Esophagus (tissue), 2 donors: ENCODE measurements around the gene GNAI1. TPM values are rescaled to one million over a fixed set of nuclear protein-coding genes. Genes with fewer than 3 reads are reported as not detected.
A peak's percentile ranks its signal among the peaks of the same experiment; 100 is the strongest.

Experiments used
- H3K27ac ChIP-seq, 2 donors: one replicate each; pipeline ENCODE4 v1.5.1; 2013; ENCODE audit warnings: low read depth in 2 of 2, mild to moderate bottlenecking in 2 of 2, inconsistent platforms in 1 of 2, low read length in 1 of 2, moderate library complexity in 1 of 2
- H3K27me3 ChIP-seq, 2 donors: one replicate each; pipeline ENCODE4 v1.6.1; 2013; ENCODE audit warnings: low read length in 2 of 2, control low read depth in 1 of 2, mild to moderate bottlenecking in 1 of 2; ENCODE audit not compliant: insufficient read depth in 2 of 2, control insufficient read depth in 1 of 2
- H3K36me3 ChIP-seq, 2 donors: one replicate each; pipeline ENCODE4 v1.6.1; 2013; ENCODE audit warnings: low read length in 1 of 2; ENCODE audit not compliant: control insufficient read depth in 2 of 2, insufficient read depth in 2 of 2
- H3K4me1 ChIP-seq, 2 donors: one replicate each; pipeline ENCODE4 v1.6.1; 2013; ENCODE audit warnings: low read length in 1 of 2; ENCODE audit not compliant: control insufficient read depth in 2 of 2, insufficient read depth in 2 of 2
- H3K4me3 ChIP-seq, 2 donors: one replicate each; pipeline ENCODE4 v1.5.1; 2013; ENCODE audit warnings: low read length in 2 of 2, mild to moderate bottlenecking in 2 of 2, low read depth in 1 of 2, moderate library complexity in 1 of 2
- H3K9me3 ChIP-seq, 2 donors: one replicate each; pipeline ENCODE4 v1.6.1; 2013; ENCODE audit warnings: mild to moderate bottlenecking in 2 of 2, low read depth in 1 of 2, low read length in 1 of 2, moderate library complexity in 1 of 2; ENCODE audit not compliant: control insufficient read depth in 2 of 2, insufficient read depth in 1 of 2
- WGBS, 2 donors: extraction: QIAGEN DNeasy Blood & Tissue Kit; methylation state at CpG; one replicate each; pipeline ENCODE4 v1.1.7; 2013; 5-methylcytosine and 5-hydroxymethylcytosine counted together
- polyA plus RNA-seq, 2 donors: library from polyadenylated mRNA; stranded (reverse); fragments of 200-250 nt; gene quantifications; one replicate each; pipeline ENCODE4 v1.2.3, GENCODE V29; 2013
- donor health status: healthy with polysubstance abuse.
- donor health status: Bipolar disorder and iron deficiency.

Gene GNAI1
- polyA plus RNA-seq, 2 donors, result 6.2 to 18.8 TPM

- Histone ChIP-seq H3K36me3 (no peaks in the 10 kb centered on the region), H3K4me3 (no peak overlapping the region), H3K4me1 (no peaks in the 10 kb centered on the region), H3K27ac (no peak overlapping the region), H3K9me3 (no peaks in the 10 kb centered on the region), H3K27me3 (no peaks in the 10 kb centered on the region)
- 53 to 60% methylated on average over 3 of the region's 3 CpGs for WGBS, 2 donors
These were observed 48.1 kb downstream of the GNAI1 start for GRCh38 chr7:80182630-80183276.

- Histone ChIP-seq H3K36me3 (no peaks in the 10 kb centered on the region), H3K27ac (no peak overlapping the region), H3K27me3 (no peaks in the 10 kb centered on the region), H3K4me1 (no peaks in the 10 kb centered on the region), H3K9me3 (no peaks in the 10 kb centered on the region), H3K4me3 (no peak overlapping the region)
These were observed 48.7 kb downstream of the GNAI1 start for GRCh38 chr7:80183351-80183750.

- 88 to 89% methylated on average over 15 of the region's 15 CpGs for WGBS, 2 donors
- Histone ChIP-seq H3K27me3 (no peaks in the 10 kb centered on the region), H3K36me3 (no peaks in the 10 kb centered on the region), H3K27ac (no peak overlapping the region), H3K4me3 (no peak overlapping the region), H3K9me3 (no peaks in the 10 kb centered on the region), H3K4me1 (no peaks in the 10 kb centered on the region)
These were observed 49.5 kb downstream of the GNAI1 start for GRCh38 chr7:80183900-80184685.

GRCh38 chr7:80184693-80185092 is 50.1 kb downstream of the GNAI1 start:
- Histone ChIP-seq H3K9me3 (no peaks in the 10 kb centered on the region), H3K36me3 (no peaks in the 10 kb centered on the region), H3K27me3 (no peaks in the 10 kb centered on the region), H3K4me1 (no peaks in the 10 kb centered on the region), H3K4me3 (no peak overlapping the region), H3K27ac (no peak overlapping the region)
- 69 to 70% methylated on average over 4 of the region's 4 CpGs for WGBS, 2 donors

- WGBS, 2 donors, result 79% methylated on average over 7 of the region's 7 CpGs
- no peaks in the 10 kb centered on the region for H3K36me3 ChIP-seq
- H3K4me3 ChIP-seq, result no peak overlapping the region
- no peaks in the 10 kb centered on the region for H3K4me1 ChIP-seq
- no peaks in the 10 kb centered on the region for H3K9me3 ChIP-seq
- no peak overlapping the region for H3K27ac ChIP-seq
- no peaks in the 10 kb centered on the region for H3K27me3 ChIP-seq
These were observed 50.9 kb downstream of the GNAI1 start for GRCh38 chr7:80185571-80185970.

GRCh38 chr7:80186721-80187120 is 52.1 kb downstream of the GNAI1 start:
- no peaks in the 10 kb centered on the region for H3K4me1 ChIP-seq
- H3K36me3 ChIP-seq, result no peaks in the 10 kb centered on the region
- H3K27me3 ChIP-seq, result no peaks in the 10 kb centered on the region
- no peak overlapping the region for H3K4me3 ChIP-seq
- H3K27ac ChIP-seq, result peak overlapping the region in 1 of 2 donors; percentile 4
- H3K9me3 ChIP-seq, result no peaks in the 10 kb centered on the region

GRCh38 chr7:80187279-80187678 is 52.6 kb downstream of the GNAI1 start:
- Histone ChIP-seq H3K27ac (no peak overlapping the region), H3K27me3 (no peaks in the 10 kb centered on the region), H3K4me1 (no peaks in the 10 kb centered on the region), H3K4me3 (no peak overlapping the region), H3K36me3 (no peaks in the 10 kb centered on the region), H3K9me3 (no peaks in the 10 kb centered on the region)
- 46 to 57% methylated on average over 1 of the region's 1 CpG for WGBS, 2 donors

GRCh38 chr7:80187727-80188126 is 53.1 kb downstream of the GNAI1 start:
- no peaks in the 10 kb centered on the region for H3K9me3 ChIP-seq
- H3K27me3 ChIP-seq, result no peaks in the 10 kb centered on the region
- no peaks in the 10 kb centered on the region for H3K4me1 ChIP-seq
- H3K27ac ChIP-seq, result no peak overlapping the region
- no peaks in the 10 kb centered on the region for H3K36me3 ChIP-seq
- H3K4me3 ChIP-seq, result no peak overlapping the region

GRCh38 chr7:80189638-80190037 is 55.0 kb downstream of the GNAI1 start:
- no peaks in the 10 kb centered on the region for H3K27me3 ChIP-seq
- no peaks in the 10 kb centered on the region for H3K4me1 ChIP-seq
- H3K9me3 ChIP-seq, result no peaks in the 10 kb centered on the region
- H3K27ac ChIP-seq, result no peak overlapping the region
- 58 to 59% methylated on average over 4 of the region's 4 CpGs for WGBS, 2 donors
- H3K36me3 ChIP-seq, result no peaks in the 10 kb centered on the region
- H3K4me3 ChIP-seq, result no peak overlapping the region

GRCh38 chr7:80197627-80198026 is 63.0 kb downstream of the GNAI1 start:
- no peaks in the 10 kb centered on the region for H3K9me3 ChIP-seq
- H3K4me1 ChIP-seq, result no peaks in the 10 kb centered on the region
- H3K27me3 ChIP-seq, result no peaks in the 10 kb centered on the region
- H3K27ac ChIP-seq, result no peak overlapping the region
- no peak overlapping the region for H3K4me3 ChIP-seq
- peaks cover 0 to 2% of the 10 kb centered on the region in 2 donors for H3K36me3 ChIP-seq
- WGBS, 2 donors, result 89 to 90% methylated on average over 2 of the region's 2 CpGs
